ENCODE data around the gene CAMTA1.

GRCh38 chr1:7491818-7492173 is 706.5 kb downstream of the CAMTA1 start:
- TF ChIP-seq CTCF (IDR thresholded peaks at IDR 0.05; ENCODE audit: poor library complexity): no peak
- TF ChIP-seq EZH2 (IDR thresholded peaks at IDR 0.05; ENCODE audit: borderline replicate concordance): no peak
- TF ChIP-seq EZH2phosphoT487 (IDR thresholded peaks at IDR 0.05; ENCODE audit: low read depth, severe bottlenecking, unreplicated experiment): no peak

All from hepatocyte (in vitro differentiated cells).